ENCODE results near the gene ATP8B4.
"Not testable (repeated sequence)": the region's sequence is repeated elsewhere in the genome, so short reads cannot be mapped to it uniquely, and the experiment has no call there.

The ATP8B4 gene

GRCh38 chr15:50137893-50138292 lies 18.9 kb upstream of the ATP8B4 start:
- no peak for DNase-seq (ENCODE audit: low read depth in 2 of 2)

GRCh38 chr15:50137330-50137761 lies 18.3 kb upstream of the ATP8B4 start:
- peak; percentile 54 to 65 for DNase-seq (ENCODE audit: low read depth in 2 of 2)

GRCh38 chr15:50135031-50135551 lies 16.1 kb upstream of the ATP8B4 start:
- peak; percentile 49 to 60 for DNase-seq (ENCODE audit: low read depth in 2 of 2)

GRCh38 chr15:50134524-50135024 lies 15.5 kb upstream of the ATP8B4 start:
- no peak for DNase-seq (ENCODE audit: low read depth in 2 of 2)

- DNase-seq (ENCODE audit: low read depth in 2 of 2): not testable (repeated sequence)
Observed at GRCh38 chr15:50132251-50132984, 13.4 kb upstream of the ATP8B4 start.

GRCh38 chr15:50131617-50132016 lies 12.6 kb upstream of the ATP8B4 start:
- DNase-seq (ENCODE audit: low read depth in 2 of 2): no peak

- no peak for DNase-seq (ENCODE audit: low read depth in 2 of 2)
Observed at GRCh38 chr15:50128266-50128665, 9.2 kb upstream of the ATP8B4 start.

GRCh38 chr15:50127255-50127777 lies 8.3 kb upstream of the ATP8B4 start:
- DNase-seq (ENCODE audit: low read depth in 2 of 2): no peak

GRCh38 chr15:50126072-50126471 lies 7.0 kb upstream of the ATP8B4 start:
- DNase-seq (ENCODE audit: low read depth in 2 of 2): no peak

- no peak for DNase-seq (ENCODE audit: low read depth in 2 of 2)
Observed at GRCh38 chr15:50124631-50125030, 5.6 kb upstream of the ATP8B4 start.

GRCh38 chr15:50123861-50124557 lies 5.0 kb upstream of the ATP8B4 start:
- DNase-seq (ENCODE audit: low read depth in 2 of 2): no peak

- DNase-seq (ENCODE audit: low read depth in 2 of 2): no peak
Observed at GRCh38 chr15:50120729-50121128, 1.7 kb upstream of the ATP8B4 start.

- DNase-seq (ENCODE audit: low read depth in 2 of 2): no peak
Observed at GRCh38 chr15:50117431-50118027, 1.5 kb downstream of the ATP8B4 start.

- DNase-seq (ENCODE audit: low read depth in 2 of 2): no peak
Observed at GRCh38 chr15:50116477-50116876, 2.6 kb downstream of the ATP8B4 start.

GRCh38 chr15:50113992-50114780 lies 4.8 kb downstream of the ATP8B4 start:
- no peak for DNase-seq (ENCODE audit: low read depth in 2 of 2)

GRCh38 chr15:50113187-50113505 lies 5.9 kb downstream of the ATP8B4 start:
- DNase-seq (ENCODE audit: low read depth in 2 of 2): no peak

- DNase-seq (ENCODE audit: low read depth in 2 of 2): no peak
Observed at GRCh38 chr15:50112488-50113186, 6.4 kb downstream of the ATP8B4 start.

- no peak for DNase-seq (ENCODE audit: low read depth in 2 of 2)
Observed at GRCh38 chr15:50110285-50110684, 8.7 kb downstream of the ATP8B4 start.

GRCh38 chr15:50109076-50109987 lies 9.7 kb downstream of the ATP8B4 start:
- DNase-seq (ENCODE audit: low read depth in 2 of 2): no peak

- no peak for DNase-seq (ENCODE audit: low read depth in 2 of 2)
Observed at GRCh38 chr15:50108461-50108860, 10.6 kb downstream of the ATP8B4 start.
